CD4-positive, CD25-positive, alpha-beta regulatory T cell (primary cell): ENCODE measurements around the gene SSTR3. TPM values are rescaled to one million over a fixed set of nuclear protein-coding genes. Genes with fewer than 3 reads are reported as not detected.
A peak's percentile ranks its signal among the peaks of the same experiment; 100 is the strongest.

Experiments used
- ATAC-seq, 2 donors: fragments of 150-1000 bp; cut with Tn5 transposase; one replicate each; pipeline ENCODE4 v1.10.0; 2021; ENCODE audit warnings: low read depth in 2 of 2, moderate number of reproducible peaks in 2 of 2, moderate library complexity in 1 of 2
- DNase-seq, 3 donors: peaks; one replicate each; pipeline versions ENCODE4 v3.0.0 to v3.0.0-alpha.2; 2012 to 2022; ENCODE audit warnings: mixed read lengths in 1 of 3
- H3K27ac ChIP-seq: one replicate; pipeline ENCODE4 v1.7.0; 2013; ENCODE audit warnings: mild to moderate bottlenecking, low read length; ENCODE audit not compliant: insufficient read depth, poor library complexity, severe bottlenecking
- H3K27me3 ChIP-seq: one replicate; pipeline ENCODE4 v1.7.0; 2013; ENCODE audit warnings: low read length; ENCODE audit not compliant: control insufficient read depth, insufficient read depth
- H3K36me3 ChIP-seq: one replicate; pipeline ENCODE4 v1.7.0; 2013; ENCODE audit warnings: mild to moderate bottlenecking, low read length, moderate library complexity; ENCODE audit not compliant: control insufficient read depth, insufficient read depth
- H3K4me1 ChIP-seq: 2 replicates; pipeline ENCODE4 v1.7.0; 2013; ENCODE audit warnings: mild to moderate bottlenecking, low read length; ENCODE audit not compliant: insufficient read depth, control insufficient read depth, poor library complexity, severe bottlenecking
- H3K4me3 ChIP-seq: one replicate; pipeline ENCODE4 v1.7.0; 2013; ENCODE audit warnings: low read depth, mild to moderate bottlenecking, low read length, moderate library complexity
- H3K9me3 ChIP-seq, 2 experiments: 1 replicate in 1 of 2; 2 replicates in 1 of 2; pipeline ENCODE4 v1.7.0; 2013; ENCODE audit warnings: low read length in 2 of 2, mild to moderate bottlenecking in 1 of 2, moderate library complexity in 1 of 2; ENCODE audit not compliant: control insufficient read depth in 2 of 2
- H3K27ac Mint-ChIP-seq, 3 donors: one replicate each; pipeline ENCODE4 v1.8.0; 2020 to 2022; ENCODE audit warnings: mild to moderate bottlenecking in 3 of 3, mixed read lengths in 3 of 3, moderate library complexity in 2 of 3
- H3K27me3 Mint-ChIP-seq: one replicate; pipeline ENCODE4 v1.8.0; 2022; ENCODE audit warnings: mild to moderate bottlenecking, mixed read lengths
- H3K36me3 Mint-ChIP-seq: one replicate; pipeline ENCODE4 v1.8.0; 2020; ENCODE audit warnings: mixed read lengths
- H3K4me1 Mint-ChIP-seq, 4 donors: one replicate each; pipeline ENCODE4 v1.8.0; 2020 to 2022; ENCODE audit warnings: mixed read lengths in 4 of 4, mild to moderate bottlenecking in 1 of 4
- H3K4me3 Mint-ChIP-seq, 4 donors: one replicate each; pipeline ENCODE4 v1.8.0; 2020 to 2022; ENCODE audit warnings: mild to moderate bottlenecking in 4 of 4, mixed read lengths in 4 of 4, moderate library complexity in 3 of 4
- H3K9me3 Mint-ChIP-seq, 7 donors: one replicate each; pipeline ENCODE4 v1.8.0; 2020 to 2022; ENCODE audit warnings: mixed read lengths in 7 of 7, mild to moderate bottlenecking in 3 of 7, moderate library complexity in 2 of 7
- polyA plus RNA-seq, 4 donors: library from polyadenylated mRNA; unstranded; fragments of 300-500 nt; fragmentation: Illumina TruSeq; gene quantifications; one replicate each; pipeline ENCODE4 v1.2.3, GENCODE V29; 2021
- total RNA-seq: library from RNA; stranded (reverse); gene quantifications from one replicate; pipeline ENCODE4 v1.2.3, GENCODE V29; 2022

Gene SSTR3
- total and polyA plus RNA-seq, 5 donors from 2014 or later, result 2.5 to 4.4 (median 4.3) TPM

DNA sequence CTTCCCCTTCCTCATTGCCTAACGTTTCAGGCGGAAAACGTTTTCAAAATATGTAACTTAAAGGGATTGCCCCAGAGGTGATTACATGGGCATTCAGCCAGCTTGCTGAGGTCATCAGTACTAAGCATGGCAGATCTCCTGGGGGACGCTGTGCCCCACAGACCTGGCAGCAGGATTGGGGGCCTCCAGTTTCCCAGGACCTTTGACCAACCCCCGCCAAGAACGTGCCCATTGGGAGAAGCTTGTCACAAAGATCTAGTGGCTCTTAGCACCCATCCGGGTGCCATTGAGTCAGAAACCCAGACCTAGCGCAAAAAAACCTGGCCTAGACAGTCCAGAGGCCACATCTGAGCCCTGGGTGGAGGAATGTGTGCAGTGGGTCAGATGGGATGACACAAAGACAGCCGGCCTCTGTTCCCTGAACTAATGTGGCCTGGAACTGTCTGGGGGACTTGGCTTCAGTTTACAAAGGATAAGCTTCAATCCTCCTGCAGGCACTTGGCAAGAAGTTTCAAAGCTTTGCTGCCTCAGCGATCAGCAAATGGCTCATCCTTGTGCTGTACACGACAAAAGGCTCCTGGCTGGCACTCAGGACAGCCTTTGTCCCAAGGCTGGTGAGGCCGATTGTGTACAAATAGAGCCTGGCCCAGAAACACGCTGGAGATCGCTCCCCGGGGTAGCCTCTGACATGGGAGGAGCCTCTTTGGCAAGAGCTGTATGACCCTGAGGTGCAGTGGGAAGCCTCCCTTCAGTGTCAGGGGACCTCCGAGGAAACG, 33.7 kb downstream of the SSTR3 start:
- Mint-ChIP-seq H3K9me3 (no peaks in the 10 kb centered on the region), H3K4me3 (no peak overlapping the region), H3K36me3 (peaks cover 17% of the 10 kb centered on the region), H3K27me3 (no peaks in the 10 kb centered on the region), H3K27ac (peak overlapping the region in 2 of 3 donors; percentile 15 to 97), H3K4me1 (peaks cover 0 to 71% (median 40%) of the 10 kb centered on the region in 4 donors)
- Histone ChIP-seq H3K27ac (no peak overlapping the region), H3K4me1 (peaks cover 34% of the 10 kb centered on the region), H3K4me3 (no peak overlapping the region), H3K27me3 (no peaks in the 10 kb centered on the region), H3K36me3 (peaks cover 12% of the 10 kb centered on the region), H3K9me3 (no peaks in the 10 kb centered on the region)
- ATAC-seq (no peak), DNase-seq (no peak)

DNA sequence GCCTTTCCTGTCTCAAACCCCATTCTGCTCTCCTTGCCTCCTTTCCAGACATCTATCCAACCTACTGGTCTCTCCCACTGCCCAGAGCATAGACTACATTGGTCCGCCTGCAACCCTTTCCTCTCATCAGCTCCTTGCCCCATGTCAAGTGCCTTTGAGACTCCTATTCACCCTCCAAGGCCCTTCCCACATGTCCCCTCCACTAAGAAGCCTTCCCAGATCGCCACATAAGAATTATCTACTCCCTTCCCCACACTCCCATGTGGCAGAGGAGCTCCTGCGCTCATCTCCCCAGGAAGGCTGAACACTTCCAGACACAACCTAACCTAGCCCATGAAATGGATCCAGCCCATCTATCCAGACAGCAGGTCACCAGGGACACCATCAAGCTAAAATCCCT, 34.5 kb downstream of the SSTR3 start:
- peaks cover 21% of the 10 kb centered on the region for H3K36me3 Mint-ChIP-seq
- DNase-seq (no peak), ATAC-seq (no peak)
- no peaks in the 10 kb centered on the region for H3K9me3 Mint-ChIP-seq
- peak overlapping the region; percentile 83 to 97 (median 97) for H3K27ac Mint-ChIP-seq
- Histone ChIP-seq H3K9me3 (no peaks in the 10 kb centered on the region), H3K27me3 (no peaks in the 10 kb centered on the region), H3K4me1 (peaks cover 31% of the 10 kb centered on the region), H3K36me3 (peaks cover 20% of the 10 kb centered on the region), H3K27ac (no peak overlapping the region), H3K4me3 (no peak overlapping the region)
- H3K27me3 Mint-ChIP-seq, result no peaks in the 10 kb centered on the region
- peaks cover 0 to 72% (median 41%) of the 10 kb centered on the region in 4 donors for H3K4me1 Mint-ChIP-seq
- peak overlapping the region in 2 of 4 donors; percentile 7 to 74 for H3K4me3 Mint-ChIP-seq

DNA sequence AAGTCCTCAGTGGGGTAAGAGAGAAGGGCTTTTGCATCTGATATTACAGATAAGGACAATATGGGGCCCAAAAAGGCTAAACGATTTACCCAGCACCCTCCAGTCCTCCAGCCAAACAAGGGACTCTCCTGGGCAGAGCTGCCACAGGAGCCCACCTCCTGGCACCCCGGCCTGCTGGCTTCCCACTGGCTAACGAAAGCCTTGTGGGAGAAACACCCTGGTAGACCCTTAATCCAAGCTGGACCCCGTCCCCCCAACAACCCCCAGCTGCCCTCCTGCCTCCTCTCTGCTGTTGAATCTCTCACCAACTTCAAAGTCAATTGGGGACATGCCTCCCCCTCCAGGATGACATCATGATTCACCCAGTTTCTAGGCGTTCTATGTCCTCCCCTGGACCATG, 35.1 kb downstream of the SSTR3 start:
- no peak overlapping the region for H3K4me3 ChIP-seq
- ATAC-seq (no peak), DNase-seq (no peak)
- no peaks in the 10 kb centered on the region for H3K9me3 ChIP-seq
- no peaks in the 10 kb centered on the region for H3K27me3 ChIP-seq
- Mint-ChIP-seq H3K27me3 (no peaks in the 10 kb centered on the region), H3K4me3 (peak overlapping the region in 2 of 4 donors; percentile 80 to 86), H3K9me3 (no peaks in the 10 kb centered on the region), H3K36me3 (peaks cover 21% of the 10 kb centered on the region), H3K27ac (peak overlapping the region; percentile 74 to 97 (median 97)), H3K4me1 (peaks cover 0 to 74% (median 44%) of the 10 kb centered on the region in 4 donors)
- peaks cover 36% of the 10 kb centered on the region for H3K4me1 ChIP-seq
- H3K36me3 ChIP-seq, result peaks cover 22% of the 10 kb centered on the region
- peak overlapping the region; percentile 18 for H3K27ac ChIP-seq

DNA sequence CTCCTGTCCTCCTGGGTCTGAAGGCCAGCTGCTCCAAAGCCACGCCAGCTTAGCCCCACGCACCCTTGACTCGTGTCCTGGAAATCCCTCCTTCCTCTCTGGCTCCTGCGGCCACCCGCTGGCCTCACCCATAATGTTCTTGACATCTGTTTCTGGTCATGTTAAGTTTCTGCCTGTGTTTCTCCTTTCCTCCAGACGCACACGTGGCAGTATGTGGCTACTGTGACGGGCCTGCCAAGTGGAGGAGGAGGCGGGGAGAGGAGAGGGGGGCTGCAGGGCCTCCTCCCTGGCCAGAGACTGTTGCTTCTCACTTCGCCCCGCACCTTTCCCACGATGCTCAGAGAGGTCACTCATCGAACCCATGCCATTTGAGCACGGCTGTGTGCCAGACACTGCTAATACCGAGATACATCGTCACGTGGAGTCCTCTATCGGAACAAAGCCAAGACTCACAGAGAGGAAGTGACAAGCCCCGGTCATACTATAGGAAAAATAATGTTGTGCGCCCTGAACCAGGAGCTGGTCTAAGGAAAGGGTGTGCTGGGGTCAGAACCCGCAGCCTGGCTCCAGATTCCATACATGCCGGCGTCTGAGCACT, 35.7 kb downstream of the SSTR3 start:
- Mint-ChIP-seq H3K36me3 (peaks cover 23% of the 10 kb centered on the region), H3K9me3 (no peaks in the 10 kb centered on the region), H3K4me3 (peak overlapping the region; percentile 74 to 86 (median 81)), H3K27ac (peak overlapping the region; percentile 97), H3K27me3 (no peaks in the 10 kb centered on the region), H3K4me1 (peaks cover 0 to 75% (median 44%) of the 10 kb centered on the region in 4 donors)
- ATAC-seq, result peak; percentile 58 to 77
- Histone ChIP-seq H3K27me3 (no peaks in the 10 kb centered on the region), H3K36me3 (peaks cover 22% of the 10 kb centered on the region), H3K4me3 (no peak overlapping the region), H3K4me1 (peaks cover 42% of the 10 kb centered on the region), H3K27ac (peak overlapping the region; percentile 37), H3K9me3 (no peaks in the 10 kb centered on the region)
- DNase-seq, result peak in 1 of 3 donors; percentile 51

DNA sequence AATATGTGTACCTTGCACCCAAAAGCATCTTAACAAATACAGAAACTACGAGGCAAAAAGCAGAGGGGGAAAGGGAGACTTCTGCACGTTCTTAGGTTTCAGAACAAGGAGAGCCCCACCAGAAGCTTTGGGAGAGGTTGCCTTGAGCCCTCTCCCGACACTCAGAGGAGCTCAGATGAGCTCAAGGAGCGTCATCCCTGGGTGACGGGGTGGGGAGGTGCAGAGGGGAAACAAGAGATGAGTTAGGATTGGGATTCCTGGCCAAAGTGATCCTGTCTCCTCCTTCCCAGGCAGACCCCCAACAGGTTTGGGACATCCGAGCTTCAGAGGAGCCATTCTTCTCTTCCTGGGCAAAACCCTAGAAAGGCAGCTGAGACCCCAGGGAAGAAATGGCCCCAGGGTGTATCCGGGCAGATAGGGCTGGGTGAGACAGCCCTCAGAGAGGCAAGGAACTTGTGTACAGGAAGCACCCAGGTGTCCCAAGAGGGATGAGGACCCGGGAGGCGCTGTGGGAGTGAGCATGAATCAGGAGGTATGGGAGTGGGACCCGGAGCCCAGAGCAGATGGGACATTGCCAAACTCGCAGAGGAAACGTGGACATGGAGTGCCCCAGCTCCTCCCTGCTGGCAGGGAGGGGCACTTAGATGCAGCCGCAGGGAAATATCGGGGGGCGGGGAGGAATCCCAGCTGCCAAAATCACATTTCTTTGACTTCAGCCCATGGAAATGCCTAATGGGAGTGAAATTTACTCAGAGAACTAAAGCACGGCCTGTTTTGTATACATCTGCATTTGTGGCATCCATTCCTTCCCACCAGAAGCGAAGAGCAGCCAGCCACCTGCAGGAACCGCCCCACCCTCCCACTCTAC, 36.6 kb downstream of the SSTR3 start:
- Histone ChIP-seq H3K4me3 (no peak overlapping the region), H3K36me3 (peaks cover 22% of the 10 kb centered on the region), H3K27me3 (no peaks in the 10 kb centered on the region), H3K27ac (peak overlapping the region; percentile 39), H3K9me3 (no peaks in the 10 kb centered on the region), H3K4me1 (peaks cover 51% of the 10 kb centered on the region)
- Mint-ChIP-seq H3K4me1 (peaks cover 0 to 78% (median 48%) of the 10 kb centered on the region in 4 donors), H3K9me3 (no peaks in the 10 kb centered on the region), H3K36me3 (peaks cover 28% of the 10 kb centered on the region), H3K27me3 (no peaks in the 10 kb centered on the region), H3K27ac (peak overlapping the region; percentile 97), H3K4me3 (peak overlapping the region in 3 of 4 donors; percentile 74 to 82 (median 80))
- no peak for ATAC-seq
- DNase-seq, result no peak

DNA sequence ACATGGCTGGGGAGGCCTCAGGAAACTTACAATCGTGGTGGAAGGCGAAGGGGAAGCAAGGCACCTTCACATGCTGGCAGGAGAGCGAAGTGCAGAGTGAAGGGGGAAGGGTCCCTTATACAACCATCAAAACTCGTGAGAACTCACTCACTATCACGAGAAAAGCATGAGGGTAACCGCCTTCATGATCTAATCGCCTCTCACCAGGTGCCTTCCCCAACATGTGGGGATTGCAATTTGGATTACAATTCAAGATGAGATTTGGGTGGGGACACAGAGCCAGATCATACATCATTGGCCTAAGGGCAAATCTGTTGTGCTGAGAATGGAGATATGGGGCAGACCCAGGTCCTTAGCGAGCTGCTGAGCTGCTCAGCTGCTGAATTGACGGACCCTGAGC, 37.3 kb downstream of the SSTR3 start:
- Histone ChIP-seq H3K27ac (peak overlapping the region; percentile 39), H3K4me1 (peaks cover 58% of the 10 kb centered on the region), H3K36me3 (peaks cover 22% of the 10 kb centered on the region), H3K9me3 (no peaks in the 10 kb centered on the region), H3K4me3 (no peak overlapping the region), H3K27me3 (no peaks in the 10 kb centered on the region)
- no peaks in the 10 kb centered on the region for H3K27me3 Mint-ChIP-seq
- peaks cover 6 to 78% (median 53%) of the 10 kb centered on the region in 4 donors for H3K4me1 Mint-ChIP-seq
- H3K36me3 Mint-ChIP-seq, result peaks cover 32% of the 10 kb centered on the region
- H3K27ac Mint-ChIP-seq, result peak overlapping the region; percentile 44 to 97 (median 91)
- ATAC-seq, result no peak
- H3K4me3 Mint-ChIP-seq, result peak overlapping the region in 2 of 4 donors; percentile 58
- no peak for DNase-seq
- no peaks in the 10 kb centered on the region for H3K9me3 Mint-ChIP-seq

DNA sequence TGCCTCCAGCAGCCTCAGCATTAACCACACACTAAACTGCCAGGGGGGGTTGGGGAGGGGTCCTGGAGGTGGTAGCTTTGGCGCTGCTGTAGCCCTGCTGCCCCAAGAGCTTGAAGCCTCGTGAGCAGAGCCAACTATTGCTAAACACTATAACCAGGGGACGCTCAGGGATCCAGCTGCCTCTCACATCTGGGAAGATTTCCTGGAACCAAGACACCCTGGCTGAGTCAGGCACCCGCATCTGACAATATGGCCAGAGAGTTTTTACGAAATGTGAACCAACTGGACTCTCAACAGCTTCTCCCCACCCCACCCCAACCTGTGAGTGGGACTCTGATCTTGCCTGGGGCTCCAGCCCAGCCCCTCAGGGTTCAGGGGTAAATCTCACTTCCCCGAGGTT, 38.6 kb downstream of the SSTR3 start:
- Histone ChIP-seq H3K4me3 (no peak overlapping the region), H3K27ac (peak overlapping the region; percentile 55), H3K36me3 (peaks cover 22% of the 10 kb centered on the region), H3K27me3 (no peaks in the 10 kb centered on the region), H3K9me3 (no peaks in the 10 kb centered on the region), H3K4me1 (peaks cover 71% of the 10 kb centered on the region)
- peaks cover 8 to 90% (median 64%) of the 10 kb centered on the region in 4 donors for H3K4me1 Mint-ChIP-seq
- no peaks in the 10 kb centered on the region for H3K27me3 Mint-ChIP-seq
- peak overlapping the region; percentile 63 to 94 (median 78) for H3K27ac Mint-ChIP-seq
- peaks cover 34% of the 10 kb centered on the region for H3K36me3 Mint-ChIP-seq
- ATAC-seq, result no peak
- no peaks in the 10 kb centered on the region for H3K9me3 Mint-ChIP-seq
- H3K4me3 Mint-ChIP-seq, result peak overlapping the region in 1 of 4 donors; percentile 63
- DNase-seq, result no peak
